Neuron (in vitro differentiated cells): ENCODE measurements around the gene PDLIM5.

ENCODE experiments used
- H2AFZ ChIP-seq: one replicate; pipeline ENCODE4 v1.6.1; 2013; ENCODE audit warnings: low read depth, mild to moderate bottlenecking, inconsistent platforms, low read length, moderate library complexity
- H3K27me3 ChIP-seq: one replicate; pipeline ENCODE4 v1.6.1; 2013; ENCODE audit warnings: low read length; ENCODE audit not compliant: insufficient read depth
- H3K36me3 ChIP-seq: one replicate; pipeline ENCODE4 v1.6.1; 2013; ENCODE audit warnings: low read length; ENCODE audit not compliant: insufficient read depth
- H3K4me1 ChIP-seq: one replicate; pipeline ENCODE4 v1.6.1; 2013; ENCODE audit warnings: low read length; ENCODE audit not compliant: insufficient read depth
- H3K4me3 ChIP-seq: 2 replicates; pipeline ENCODE4 v1.5.1; 2013; ENCODE audit warnings: mild to moderate bottlenecking, low read length, moderate library complexity
- H3K9me3 ChIP-seq: one replicate; pipeline ENCODE4 v1.6.1; 2013; ENCODE audit warnings: low read length

PDLIM5 gene

DNA sequence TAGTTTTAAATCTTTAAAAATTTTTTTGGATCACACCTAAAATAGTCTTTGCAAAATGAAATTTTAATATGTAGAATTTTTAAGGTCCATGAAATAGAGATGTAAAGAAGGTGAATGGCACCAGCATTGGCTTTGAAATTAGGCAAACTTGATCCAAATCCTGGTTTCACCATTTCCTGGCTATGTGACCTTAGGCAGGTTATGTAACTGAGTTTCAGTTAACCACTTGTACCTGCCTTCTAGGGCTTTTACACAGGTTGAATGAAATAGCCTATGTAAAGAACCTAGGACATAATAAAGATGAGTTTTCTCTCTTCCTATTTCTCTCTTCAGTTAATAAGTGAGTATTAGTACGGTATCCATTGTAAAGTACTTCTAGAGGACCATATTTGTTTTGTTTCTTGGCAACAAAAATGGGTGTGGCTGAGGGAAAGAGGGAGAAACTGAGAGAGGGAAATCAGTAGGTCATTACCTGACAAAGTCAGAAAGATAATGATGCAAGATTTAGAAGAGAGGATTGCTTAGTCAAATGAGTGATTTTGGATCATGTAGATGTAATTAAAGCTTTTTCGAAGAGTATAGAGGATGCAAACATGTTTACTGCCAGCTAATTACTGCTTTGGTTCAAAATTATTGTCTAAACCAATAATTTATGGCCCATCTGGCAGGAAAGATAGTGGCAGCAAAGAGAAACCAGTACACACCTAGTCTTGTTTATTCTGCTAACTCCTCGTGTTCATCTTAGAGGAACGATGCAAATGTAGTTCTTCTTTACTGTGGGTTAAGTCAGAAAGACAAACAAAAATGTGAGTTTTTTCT, 81.9 kb downstream of the PDLIM5 start:
- H3K36me3 ChIP-seq, result no peaks in the 10 kb centered on the region
- no peaks in the 10 kb centered on the region for H3K9me3 ChIP-seq
- no peaks in the 10 kb centered on the region for H3K27me3 ChIP-seq
- peaks cover 33% of the 10 kb centered on the region for H3K4me1 ChIP-seq
- H3K4me3 ChIP-seq, result no peak overlapping the region
- no peak overlapping the region for H2AFZ ChIP-seq

DNA sequence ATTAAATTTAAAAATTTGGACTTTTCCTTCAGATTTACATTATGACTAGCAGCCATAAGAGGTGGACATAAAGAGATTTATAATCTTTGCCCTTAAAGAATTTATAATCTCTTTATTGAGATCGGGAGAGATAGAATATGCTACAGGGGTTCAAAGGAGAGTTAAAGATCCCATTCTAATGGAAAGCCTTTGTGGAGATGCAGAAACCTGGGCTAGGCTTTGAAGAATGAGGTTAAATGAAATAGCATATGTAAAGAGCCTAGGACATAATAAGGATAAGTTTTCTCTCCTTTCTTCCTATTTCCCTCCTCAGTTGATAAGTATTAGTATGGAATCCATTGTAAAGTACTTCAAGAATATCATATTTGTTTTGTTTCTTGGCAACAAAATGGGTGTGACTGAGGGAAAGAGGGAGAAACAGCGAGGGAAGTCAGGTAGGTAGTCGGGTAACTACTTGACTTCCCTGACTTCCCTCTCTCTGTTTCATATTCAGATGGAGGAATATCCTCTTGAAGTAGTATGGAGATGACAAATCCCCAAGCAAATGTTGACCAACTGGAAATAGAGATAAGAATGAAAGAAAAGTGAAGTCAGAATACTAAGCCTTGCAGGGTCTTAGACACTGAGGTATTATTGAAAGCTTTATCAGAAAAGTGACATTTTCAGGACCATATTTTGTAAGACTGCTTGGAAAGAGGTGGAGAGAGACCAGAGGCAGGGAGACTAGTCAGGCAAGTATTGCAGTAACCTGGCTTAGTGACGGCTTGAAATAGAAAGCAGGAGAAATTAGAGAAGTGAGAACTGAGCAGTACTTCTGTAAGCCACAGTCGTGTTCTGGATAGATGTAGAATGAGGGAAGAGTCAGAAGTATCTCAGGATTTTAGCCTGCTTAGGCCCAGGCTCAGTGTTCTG, 82.9 kb downstream of the PDLIM5 start:
- no peaks in the 10 kb centered on the region for H3K9me3 ChIP-seq
- H3K36me3 ChIP-seq, result no peaks in the 10 kb centered on the region
- H3K4me3 ChIP-seq, result no peak overlapping the region
- no peak overlapping the region for H2AFZ ChIP-seq
- peaks cover 37% of the 10 kb centered on the region for H3K4me1 ChIP-seq
- no peaks in the 10 kb centered on the region for H3K27me3 ChIP-seq

DNA sequence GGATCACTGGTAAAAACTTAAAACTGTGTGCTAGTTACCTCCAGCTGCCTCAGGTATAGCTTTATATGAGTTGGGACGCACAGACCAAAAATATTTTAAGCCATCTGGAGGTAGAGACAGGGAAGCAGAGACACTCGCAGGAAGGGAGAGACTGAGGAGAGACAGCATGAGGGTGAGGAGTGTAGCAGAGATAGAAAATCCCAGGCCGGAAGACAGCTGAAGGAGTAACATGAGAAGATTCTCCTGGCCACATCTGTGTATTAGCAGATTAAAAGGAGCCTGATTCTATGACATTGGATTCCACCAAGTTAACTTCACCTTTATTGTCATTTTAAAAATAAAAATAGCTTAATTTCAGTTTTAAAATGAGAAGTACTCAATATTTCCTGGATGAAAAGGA, 84.3 kb downstream of the PDLIM5 start:
- H2AFZ ChIP-seq, result no peak overlapping the region
- no peak overlapping the region for H3K4me3 ChIP-seq
- H3K27me3 ChIP-seq, result no peaks in the 10 kb centered on the region
- H3K9me3 ChIP-seq, result no peaks in the 10 kb centered on the region
- H3K4me1 ChIP-seq, result peaks cover 37% of the 10 kb centered on the region
- H3K36me3 ChIP-seq, result no peaks in the 10 kb centered on the region

DNA sequence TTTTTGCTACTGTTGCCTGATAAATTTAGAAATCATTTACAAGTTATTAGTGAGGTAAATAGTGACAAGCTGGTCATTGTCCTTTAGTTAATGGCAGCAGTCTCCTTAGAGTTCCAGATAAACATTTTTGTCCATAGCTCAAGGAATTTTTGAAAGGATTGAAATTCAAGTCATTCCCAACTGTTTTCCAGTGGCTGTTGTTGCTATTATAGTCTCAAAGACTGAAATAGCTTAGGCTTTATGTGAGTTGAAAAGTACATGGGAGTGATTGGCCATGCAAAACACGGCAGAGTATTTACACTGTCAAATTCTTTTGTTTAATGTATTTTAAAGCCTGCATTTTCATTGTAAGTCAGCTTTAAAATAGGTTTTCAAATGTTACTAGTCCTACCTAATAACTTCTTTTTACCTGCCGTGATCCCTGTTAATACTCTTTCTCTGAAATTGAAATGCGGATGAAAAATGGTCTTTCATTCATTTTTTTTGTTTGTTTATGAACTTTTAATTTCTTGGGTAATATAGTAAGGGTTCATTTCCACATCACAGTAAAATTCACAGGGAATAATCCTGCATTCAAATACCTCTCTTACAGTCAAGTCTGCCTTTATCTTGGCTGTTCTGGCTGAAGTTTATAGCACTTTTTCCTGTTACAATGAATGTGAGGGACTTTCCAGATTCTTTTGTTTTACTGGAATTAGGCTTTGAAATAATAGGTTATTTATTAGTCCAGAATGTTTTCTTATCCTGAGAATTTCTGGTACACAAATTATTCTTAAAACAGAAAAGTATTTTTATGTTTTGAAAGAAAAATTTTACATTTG, 85.1 kb downstream of the PDLIM5 start:
- H2AFZ ChIP-seq, result no peak overlapping the region
- no peaks in the 10 kb centered on the region for H3K27me3 ChIP-seq
- no peak overlapping the region for H3K4me3 ChIP-seq
- peaks cover 37% of the 10 kb centered on the region for H3K4me1 ChIP-seq
- H3K9me3 ChIP-seq, result no peaks in the 10 kb centered on the region
- no peaks in the 10 kb centered on the region for H3K36me3 ChIP-seq

DNA sequence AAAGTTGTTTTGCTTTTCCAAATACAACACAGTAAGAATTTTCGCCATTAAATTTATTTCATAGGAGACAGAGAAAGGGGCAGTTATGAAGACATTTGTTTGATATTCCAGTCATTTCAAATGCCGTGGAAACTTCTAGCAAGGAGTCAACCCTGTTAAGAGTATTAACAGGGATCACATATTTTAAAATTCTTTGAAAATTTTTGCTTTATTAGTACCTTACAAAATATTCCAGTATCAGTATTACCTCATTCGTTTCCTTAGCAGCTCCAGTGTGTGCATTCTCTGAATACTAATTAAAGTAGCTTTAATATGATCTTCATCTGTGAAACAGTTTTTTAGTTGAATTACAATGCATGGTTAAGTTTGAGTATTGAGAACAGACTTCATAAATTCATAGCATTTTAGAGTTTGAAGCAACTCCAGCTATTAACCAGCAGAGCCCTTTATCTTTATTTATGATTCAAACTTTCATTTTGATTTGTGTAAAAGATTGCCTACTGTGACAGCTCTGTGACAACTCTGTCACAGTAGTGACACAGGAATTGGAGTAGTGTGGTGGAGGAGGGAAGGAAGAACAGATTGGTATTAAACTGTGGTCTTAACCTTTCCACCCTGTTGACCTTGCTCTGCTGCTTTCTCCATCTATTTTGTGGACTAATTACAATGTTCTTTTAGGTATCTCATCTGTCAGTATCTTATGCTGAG, 86.3 kb downstream of the PDLIM5 start:
- H3K27me3 ChIP-seq, result no peaks in the 10 kb centered on the region
- no peaks in the 10 kb centered on the region for H3K9me3 ChIP-seq
- H3K4me3 ChIP-seq, result no peak overlapping the region
- H3K4me1 ChIP-seq, result peaks cover 37% of the 10 kb centered on the region
- H2AFZ ChIP-seq, result no peak overlapping the region
- no peaks in the 10 kb centered on the region for H3K36me3 ChIP-seq

DNA sequence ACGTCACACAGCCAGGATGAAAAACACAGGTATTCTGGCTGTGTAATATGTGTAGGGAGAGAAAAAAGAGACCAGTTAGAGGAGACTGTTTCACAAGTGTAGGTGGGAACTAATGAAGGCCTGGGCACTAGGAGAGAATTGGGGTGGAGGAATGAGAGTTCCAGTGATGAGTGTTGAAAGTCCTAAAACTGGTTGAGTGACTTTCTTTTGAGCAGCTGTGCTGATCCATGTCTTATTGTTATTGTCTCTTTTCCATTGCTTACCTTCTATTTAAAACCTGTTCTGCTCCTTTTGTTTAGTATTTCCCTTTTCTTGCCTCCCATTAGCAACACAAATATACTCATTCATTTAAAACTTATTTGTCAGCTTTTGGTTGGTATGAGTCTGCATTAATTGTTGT, 88.7 kb downstream of the PDLIM5 start:
- H3K36me3 ChIP-seq, result no peaks in the 10 kb centered on the region
- H3K9me3 ChIP-seq, result no peaks in the 10 kb centered on the region
- H3K4me3 ChIP-seq, result no peak overlapping the region
- H3K4me1 ChIP-seq, result peaks cover 33% of the 10 kb centered on the region
- no peak overlapping the region for H2AFZ ChIP-seq
- H3K27me3 ChIP-seq, result no peaks in the 10 kb centered on the region

DNA sequence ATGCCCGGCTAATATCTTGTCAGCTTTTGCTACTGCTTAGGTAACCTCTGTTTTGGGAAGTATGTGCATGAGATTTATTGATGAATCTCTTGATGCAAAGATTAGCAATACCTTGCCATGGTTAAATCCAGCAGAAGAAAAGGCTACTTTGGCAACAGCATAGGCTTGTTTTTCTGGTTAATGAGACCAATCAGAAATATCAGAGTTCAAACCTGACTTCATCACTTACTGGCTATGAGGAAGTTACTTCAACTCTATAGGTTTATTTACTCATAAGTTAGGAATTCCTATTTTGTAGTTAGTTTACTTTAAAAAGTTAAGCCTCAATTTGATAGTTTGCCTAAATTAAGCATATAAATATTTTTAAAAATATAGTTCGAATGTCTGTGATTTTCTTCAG, 93.1 kb downstream of the PDLIM5 start:
- no peaks in the 10 kb centered on the region for H3K36me3 ChIP-seq
- no peak overlapping the region for H2AFZ ChIP-seq
- H3K4me3 ChIP-seq, result no peak overlapping the region
- no peaks in the 10 kb centered on the region for H3K4me1 ChIP-seq
- peaks cover 4% of the 10 kb centered on the region for H3K9me3 ChIP-seq
- H3K27me3 ChIP-seq, result no peaks in the 10 kb centered on the region

DNA sequence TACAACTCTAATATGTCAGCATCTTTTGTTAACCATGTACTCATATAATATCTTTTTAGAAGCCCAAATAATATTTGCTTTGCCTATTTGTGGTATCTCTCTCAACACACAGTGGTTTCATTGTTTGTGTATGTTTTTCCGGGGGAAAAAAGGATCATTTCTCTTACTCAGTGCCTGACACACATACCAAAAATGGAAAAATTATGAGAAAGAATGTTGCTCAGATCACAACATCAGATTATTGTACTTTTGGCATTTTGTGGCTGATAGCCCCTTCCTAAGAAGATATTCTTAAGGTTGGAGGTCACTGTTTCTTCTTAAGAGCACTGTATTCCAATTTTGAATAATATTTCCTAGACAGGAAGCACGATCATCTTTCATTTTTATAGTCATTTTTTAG, 93.6 kb downstream of the PDLIM5 start:
- no peaks in the 10 kb centered on the region for H3K27me3 ChIP-seq
- no peaks in the 10 kb centered on the region for H3K4me1 ChIP-seq
- H3K9me3 ChIP-seq, result peaks cover 4% of the 10 kb centered on the region
- no peak overlapping the region for H2AFZ ChIP-seq
- no peaks in the 10 kb centered on the region for H3K36me3 ChIP-seq
- no peak overlapping the region for H3K4me3 ChIP-seq

DNA sequence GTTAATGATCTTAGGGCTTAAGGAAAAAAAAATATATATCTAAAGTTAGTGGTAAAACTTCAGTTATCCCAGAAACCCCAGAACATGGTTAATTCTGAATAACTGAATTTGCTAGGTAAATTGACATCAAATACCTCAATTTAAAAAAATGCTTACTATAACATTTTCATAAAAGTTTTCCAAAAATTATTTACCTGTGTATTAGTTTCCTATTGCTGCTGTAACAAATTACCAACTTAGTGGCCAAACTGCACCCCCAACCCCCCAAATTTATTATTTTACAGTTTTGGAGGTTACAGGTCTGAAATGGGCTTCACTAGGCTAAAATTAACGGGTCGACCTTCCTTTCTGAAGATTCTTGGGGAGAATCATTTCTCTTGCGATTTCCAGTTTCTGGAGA, 95.2 kb downstream of the PDLIM5 start:
- no peak overlapping the region for H2AFZ ChIP-seq
- H3K4me1 ChIP-seq, result no peaks in the 10 kb centered on the region
- no peaks in the 10 kb centered on the region for H3K36me3 ChIP-seq
- H3K9me3 ChIP-seq, result peaks cover 4% of the 10 kb centered on the region
- no peaks in the 10 kb centered on the region for H3K27me3 ChIP-seq
- no peak overlapping the region for H3K4me3 ChIP-seq

DNA sequence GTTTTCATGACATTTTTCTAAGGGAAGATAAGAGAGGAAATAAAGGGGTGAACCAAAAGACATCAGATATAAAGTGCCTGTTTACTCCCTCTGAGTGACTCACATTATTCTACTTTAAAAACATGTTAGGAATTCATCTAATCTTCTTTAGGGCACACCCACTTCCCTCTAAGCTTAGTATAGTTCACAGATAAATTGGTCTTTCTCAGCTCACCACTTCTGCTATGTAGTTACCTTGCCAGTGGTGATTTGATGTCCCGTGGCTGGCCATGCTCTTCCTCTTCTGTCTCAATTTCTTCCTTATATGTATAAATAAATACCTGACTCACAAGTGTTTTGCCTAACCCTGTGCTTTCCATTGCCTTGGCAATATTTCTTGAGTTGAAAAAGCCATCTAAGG, 96.8 kb downstream of the PDLIM5 start:
- Histone ChIP-seq H3K9me3 (peaks cover 4% of the 10 kb centered on the region), H3K27me3 (no peaks in the 10 kb centered on the region), H2AFZ (no peak overlapping the region), H3K4me1 (no peaks in the 10 kb centered on the region), H3K4me3 (no peak overlapping the region), H3K36me3 (no peaks in the 10 kb centered on the region)

DNA sequence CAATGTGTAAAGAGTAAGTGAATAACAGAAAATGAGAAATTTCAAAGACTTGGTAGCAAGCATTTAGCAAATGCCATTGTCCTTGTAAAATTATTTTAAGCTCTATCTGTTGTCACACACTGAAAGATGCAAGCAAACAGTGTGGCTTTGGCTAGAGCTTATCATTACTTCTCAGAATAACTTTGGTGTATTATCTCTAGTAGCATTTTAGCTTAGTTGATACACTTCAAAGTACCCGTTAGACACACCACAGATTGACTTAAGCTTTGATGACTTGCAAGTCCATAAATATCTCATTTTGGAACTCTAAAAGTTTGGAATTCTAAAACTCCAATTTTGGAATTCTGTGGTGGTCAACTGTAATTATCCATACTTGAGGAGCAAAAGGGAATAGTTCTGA, 98.6 kb downstream of the PDLIM5 start:
- no peak overlapping the region for H3K4me3 ChIP-seq
- H2AFZ ChIP-seq, result no peak overlapping the region
- H3K36me3 ChIP-seq, result no peaks in the 10 kb centered on the region
- no peaks in the 10 kb centered on the region for H3K4me1 ChIP-seq
- no peaks in the 10 kb centered on the region for H3K27me3 ChIP-seq
- peaks cover 4% of the 10 kb centered on the region for H3K9me3 ChIP-seq

DNA sequence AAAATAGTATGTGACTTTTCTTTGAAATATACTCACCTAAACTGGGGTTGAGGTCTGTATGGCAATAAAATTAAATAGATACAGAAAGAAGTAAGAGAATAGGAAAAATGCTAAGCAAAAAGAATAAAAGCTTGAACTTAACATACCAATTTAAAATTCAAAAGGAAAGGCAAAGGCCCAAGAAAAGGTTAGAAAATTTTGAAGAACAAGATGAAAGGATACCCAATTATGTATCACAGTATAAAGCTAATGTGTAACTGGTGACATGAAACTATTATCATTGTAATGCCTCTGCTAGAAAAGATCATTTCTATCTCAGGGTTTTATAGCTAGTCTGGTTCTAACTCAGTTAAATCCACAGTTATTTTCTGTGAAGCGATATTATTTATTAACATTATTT, 99.1 kb downstream of the PDLIM5 start:
- Histone ChIP-seq H3K4me1 (no peaks in the 10 kb centered on the region), H2AFZ (no peak overlapping the region), H3K27me3 (no peaks in the 10 kb centered on the region), H3K9me3 (peaks cover 4% of the 10 kb centered on the region), H3K4me3 (no peak overlapping the region), H3K36me3 (no peaks in the 10 kb centered on the region)
